Measurements from ENCODE around the gene GPR34. TPM values are rescaled to one million over a fixed set of nuclear protein-coding genes. Genes with fewer than 3 reads are reported as not detected.

GPR34 gene
- total and polyA plus RNA-seq, 9 of the 15 experiments (the other 6 are each of a cell fraction or from before 2014, with no cell fraction given), result 0.13 TPM; not detected in 8

DNA sequence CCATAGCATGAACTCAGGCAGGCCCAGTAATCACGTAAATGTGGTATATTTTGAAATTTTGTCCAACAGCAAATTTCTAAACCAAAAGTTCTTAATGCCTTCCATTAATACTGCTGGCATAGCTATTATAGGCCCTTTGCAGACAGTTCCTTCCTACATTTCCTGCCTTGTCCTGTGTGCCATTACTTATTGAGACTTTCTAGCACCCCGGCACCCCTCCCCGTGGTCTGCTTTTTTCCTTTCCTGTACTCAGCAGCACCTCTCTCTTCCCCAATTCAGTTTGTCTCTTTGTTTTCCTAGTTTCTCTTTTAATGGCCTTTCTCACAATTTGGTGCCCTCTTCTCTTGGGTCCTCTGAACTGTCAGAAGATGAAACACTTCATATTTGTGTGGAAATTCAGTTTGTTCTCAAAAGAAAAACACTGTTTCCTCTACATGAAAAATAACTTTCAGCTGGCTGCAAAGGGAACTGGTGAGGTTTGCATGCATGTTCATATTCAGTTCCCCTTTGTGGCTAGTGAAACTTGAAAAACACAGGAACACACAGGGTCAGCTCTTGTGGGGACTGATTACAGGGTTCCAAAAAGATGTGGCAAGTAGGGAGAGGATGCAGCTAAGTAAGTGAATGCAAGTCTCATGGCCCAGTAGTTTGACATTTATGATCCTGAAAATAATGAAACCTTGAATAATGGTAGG is 17.1 kb downstream of the GPR34 start (continued):
- TF ChIP-seq, protein P1, sequence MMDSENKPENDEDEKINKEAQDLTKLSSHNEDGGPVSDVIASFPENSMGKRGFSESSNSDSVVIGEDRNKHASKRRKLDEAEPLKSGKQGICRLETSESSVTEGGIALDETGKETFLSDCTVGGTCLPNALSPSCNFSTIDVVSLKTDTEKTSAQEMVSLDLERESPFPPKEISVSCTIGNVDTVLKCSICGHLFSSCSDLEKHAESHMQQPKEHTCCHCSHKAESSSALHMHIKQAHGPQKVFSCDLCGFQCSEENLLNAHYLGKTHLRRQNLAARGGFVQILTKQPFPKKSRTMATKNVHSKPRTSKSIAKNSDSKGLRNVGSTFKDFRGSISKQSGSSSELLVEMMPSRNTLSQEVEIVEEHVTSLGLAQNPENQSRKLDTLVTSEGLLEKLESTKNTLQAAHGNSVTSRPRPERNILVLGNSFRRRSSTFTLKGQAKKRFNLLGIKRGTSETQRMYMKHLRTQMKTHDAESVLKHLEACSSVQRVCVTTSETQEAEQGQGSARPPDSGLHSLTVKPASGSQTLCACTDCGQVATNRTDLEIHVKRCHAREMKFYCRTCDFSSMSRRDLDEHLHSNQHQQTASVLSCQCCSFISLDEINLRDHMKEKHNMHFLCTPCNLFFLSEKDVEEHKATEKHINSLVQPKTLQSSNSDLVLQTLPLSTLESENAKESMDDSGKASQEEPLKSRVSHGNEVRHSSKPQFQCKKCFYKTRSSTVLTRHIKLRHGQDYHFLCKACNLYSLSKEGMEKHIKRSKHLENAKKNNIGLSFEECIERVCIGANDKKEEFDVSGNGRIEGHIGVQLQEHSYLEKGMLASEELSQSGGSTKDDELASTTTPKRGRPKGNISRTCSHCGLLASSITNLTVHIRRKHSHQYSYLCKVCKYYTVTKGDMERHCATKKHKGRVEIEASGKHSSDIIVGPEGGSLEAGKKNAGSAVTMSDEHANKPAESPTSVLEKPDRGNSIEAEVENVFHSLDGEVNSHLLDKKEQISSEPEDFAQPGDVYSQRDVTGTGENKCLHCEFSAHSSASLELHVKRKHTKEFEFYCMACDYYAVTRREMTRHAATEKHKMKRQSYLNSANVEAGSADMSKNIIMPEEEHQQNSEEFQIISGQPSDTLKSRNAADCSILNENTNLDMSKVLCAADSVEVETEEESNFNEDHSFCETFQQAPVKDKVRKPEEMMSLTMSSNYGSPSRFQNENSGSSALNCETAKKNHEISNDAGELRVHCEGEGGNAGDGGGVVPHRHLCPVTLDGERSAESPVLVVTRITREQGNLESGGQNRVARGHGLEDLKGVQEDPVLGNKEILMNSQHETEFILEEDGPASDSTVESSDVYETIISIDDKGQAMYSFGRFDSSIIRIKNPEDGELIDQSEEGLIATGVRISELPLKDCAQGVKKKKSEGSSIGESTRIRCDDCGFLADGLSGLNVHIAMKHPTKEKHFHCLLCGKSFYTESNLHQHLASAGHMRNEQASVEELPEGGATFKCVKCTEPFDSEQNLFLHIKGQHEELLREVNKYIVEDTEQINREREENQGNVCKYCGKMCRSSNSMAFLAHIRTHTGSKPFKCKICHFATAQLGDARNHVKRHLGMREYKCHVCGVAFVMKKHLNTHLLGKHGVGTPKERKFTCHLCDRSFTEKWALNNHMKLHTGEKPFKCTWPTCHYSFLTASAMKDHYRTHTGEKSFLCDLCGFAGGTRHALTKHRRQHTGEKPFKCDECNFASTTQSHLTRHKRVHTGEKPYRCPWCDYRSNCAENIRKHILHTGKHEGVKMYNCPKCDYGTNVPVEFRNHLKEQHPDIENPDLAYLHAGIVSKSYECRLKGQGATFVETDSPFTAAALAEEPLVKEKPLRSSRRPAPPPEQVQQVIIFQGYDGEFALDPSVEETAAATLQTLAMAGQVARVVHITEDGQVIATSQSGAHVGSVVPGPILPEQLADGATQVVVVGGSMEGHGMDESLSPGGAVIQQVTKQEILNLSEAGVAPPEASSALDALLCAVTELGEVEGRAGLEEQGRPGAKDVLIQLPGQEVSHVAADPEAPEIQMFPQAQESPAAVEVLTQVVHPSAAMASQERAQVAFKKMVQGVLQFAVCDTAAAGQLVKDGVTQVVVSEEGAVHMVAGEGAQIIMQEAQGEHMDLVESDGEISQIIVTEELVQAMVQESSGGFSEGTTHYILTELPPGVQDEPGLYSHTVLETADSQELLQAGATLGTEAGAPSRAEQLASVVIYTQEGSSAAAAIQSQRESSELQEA (IDR thresholded peaks at IDR 0.05; ENCODE audit: low read depth), result no peak
- no peak for TF ChIP-seq DPF2 (IDR thresholded peaks at IDR 0.05)
- TF ChIP-seq ZNF274 (IDR thresholded peaks at IDR 0.05; ENCODE audit: borderline replicate concordance, low read depth, low read length), result no peak
- no peak for TF ChIP-seq EHMT2 (IDR thresholded peaks at IDR 0.05)
- no peak for TF ChIP-seq KDM2B (CRISPR knock-in tag; IDR thresholded peaks at IDR 0.05)
- TF ChIP-seq TOE1 (IDR thresholded peaks at IDR 0.05; ENCODE audit: borderline replicate concordance), result no peak
- no peak for TF ChIP-seq TOE1 (CRISPR knock-in tag; IDR thresholded peaks at IDR 0.05; ENCODE audit: borderline replicate concordance, low read depth)
- TF ChIP-seq, protein P2, sequence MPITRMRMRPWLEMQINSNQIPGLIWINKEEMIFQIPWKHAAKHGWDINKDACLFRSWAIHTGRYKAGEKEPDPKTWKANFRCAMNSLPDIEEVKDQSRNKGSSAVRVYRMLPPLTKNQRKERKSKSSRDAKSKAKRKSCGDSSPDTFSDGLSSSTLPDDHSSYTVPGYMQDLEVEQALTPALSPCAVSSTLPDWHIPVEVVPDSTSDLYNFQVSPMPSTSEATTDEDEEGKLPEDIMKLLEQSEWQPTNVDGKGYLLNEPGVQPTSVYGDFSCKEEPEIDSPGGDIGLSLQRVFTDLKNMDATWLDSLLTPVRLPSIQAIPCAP (CRISPR knock-in tag; IDR thresholded peaks at IDR 0.05; ENCODE audit: borderline replicate concordance), result no peak

All from K562 (cell line).